ENCODE measurements around the gene IGSF5.

- TF ChIP-seq, protein P1, sequence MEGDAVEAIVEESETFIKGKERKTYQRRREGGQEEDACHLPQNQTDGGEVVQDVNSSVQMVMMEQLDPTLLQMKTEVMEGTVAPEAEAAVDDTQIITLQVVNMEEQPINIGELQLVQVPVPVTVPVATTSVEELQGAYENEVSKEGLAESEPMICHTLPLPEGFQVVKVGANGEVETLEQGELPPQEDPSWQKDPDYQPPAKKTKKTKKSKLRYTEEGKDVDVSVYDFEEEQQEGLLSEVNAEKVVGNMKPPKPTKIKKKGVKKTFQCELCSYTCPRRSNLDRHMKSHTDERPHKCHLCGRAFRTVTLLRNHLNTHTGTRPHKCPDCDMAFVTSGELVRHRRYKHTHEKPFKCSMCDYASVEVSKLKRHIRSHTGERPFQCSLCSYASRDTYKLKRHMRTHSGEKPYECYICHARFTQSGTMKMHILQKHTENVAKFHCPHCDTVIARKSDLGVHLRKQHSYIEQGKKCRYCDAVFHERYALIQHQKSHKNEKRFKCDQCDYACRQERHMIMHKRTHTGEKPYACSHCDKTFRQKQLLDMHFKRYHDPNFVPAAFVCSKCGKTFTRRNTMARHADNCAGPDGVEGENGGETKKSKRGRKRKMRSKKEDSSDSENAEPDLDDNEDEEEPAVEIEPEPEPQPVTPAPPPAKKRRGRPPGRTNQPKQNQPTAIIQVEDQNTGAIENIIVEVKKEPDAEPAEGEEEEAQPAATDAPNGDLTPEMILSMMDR (conservative IDR thresholded peaks at IDR 0.05 in 1 of 2, IDR thresholded peaks at IDR 0.05 in 1 of 2; ENCODE audit: extremely low read depth in 1 of 2, insufficient read depth in 1 of 2, low read depth in 1 of 2, low read length in 2 of 2): no peak
- no peak for TF ChIP-seq EZH2 (IDR thresholded peaks at IDR 0.05; ENCODE audit: borderline replicate concordance, low read length)
Measured at GRCh38 chr21:39800311-39800710, 55.3 kb downstream of the IGSF5 start.

All from mammary epithelial cell (primary cell).